Measurements from ENCODE around the gene DOCK7. TPM values are rescaled to one million over a fixed set of nuclear protein-coding genes. Genes with fewer than 3 reads are reported as not detected.
"Not testable (repeated sequence)": the region's sequence is repeated elsewhere in the genome, so short reads cannot be mapped to it uniquely, and the experiment has no call there.

Gene DOCK7
- total RNA-seq, 1 donor from 2014 or later = 67.9 TPM

- no peak for DNase-seq
Observed at GRCh38 chr1:62691062-62691844, 3.1 kb upstream of the DOCK7 start.

- no peak for DNase-seq
Observed at GRCh38 chr1:62689524-62689923, 1.3 kb upstream of the DOCK7 start.

- no peak for DNase-seq
Observed at GRCh38 chr1:62688687-62689085, 500 bp upstream of the DOCK7 start.

GRCh38 chr1:62687421-62687902 is 724 bp downstream of the DOCK7 start:
- peak; percentile 74 for DNase-seq

GRCh38 chr1:62686822-62687221 is 1.4 kb downstream of the DOCK7 start:
- DNase-seq = no peak

GRCh38 chr1:62685431-62685859 is 2.7 kb downstream of the DOCK7 start:
- no peak for DNase-seq

- DNase-seq = peak; percentile 7
Observed at GRCh38 chr1:62682531-62682930, 5.7 kb downstream of the DOCK7 start.

- DNase-seq = not testable (repeated sequence)
Observed at GRCh38 chr1:62680992-62681391, 7.2 kb downstream of the DOCK7 start.

- DNase-seq = not testable (repeated sequence)
Observed at GRCh38 chr1:62677822-62678221, 10.4 kb downstream of the DOCK7 start.

- no peak for DNase-seq
Observed at GRCh38 chr1:62676611-62677356, 11.4 kb downstream of the DOCK7 start.

GRCh38 chr1:62673629-62674028 is 14.6 kb downstream of the DOCK7 start:
- DNase-seq = no peak

GRCh38 chr1:62672029-62672428 is 16.2 kb downstream of the DOCK7 start:
- DNase-seq = no peak

GRCh38 chr1:62654744-62655143 is 33.4 kb downstream of the DOCK7 start:
- DNase-seq = peak; percentile 5

- no peak for DNase-seq
Observed at GRCh38 chr1:62652387-62652786, 35.8 kb downstream of the DOCK7 start.

GRCh38 chr1:62643283-62643682 is 44.9 kb downstream of the DOCK7 start:
- DNase-seq = no peak

GRCh38 chr1:62637392-62638105 is 50.6 kb downstream of the DOCK7 start:
- DNase-seq = no peak

GRCh38 chr1:62628506-62628905 is 59.7 kb downstream of the DOCK7 start:
- no peak for DNase-seq

GRCh38 chr1:62625415-62625814 is 62.8 kb downstream of the DOCK7 start:
- DNase-seq = no peak

- no peak for DNase-seq
Observed at GRCh38 chr1:62621907-62622306, 66.3 kb downstream of the DOCK7 start.

- DNase-seq = no peak
Observed at GRCh38 chr1:62613890-62614289, 74.3 kb downstream of the DOCK7 start.

- DNase-seq = no peak
Observed at GRCh38 chr1:62613325-62613727, 74.9 kb downstream of the DOCK7 start.

- no peak for DNase-seq
Observed at GRCh38 chr1:62612770-62613169, 75.4 kb downstream of the DOCK7 start.

- DNase-seq = not testable (repeated sequence)
Observed at GRCh38 chr1:62610588-62610987, 77.6 kb downstream of the DOCK7 start.

All from tongue (tissue), 2 donors.